Stimulated activated CD4-positive, alpha-beta T cell treated with anti-CD3 and anti-CD28 coated beads, Interleukin-4, amount 100 ng/mL, for 1 hour (primary cell): Measurements from ENCODE around the gene GTF2H2C.
"Not testable (repeated sequence)": the region's sequence is repeated elsewhere in the genome, so short reads cannot be mapped to it uniquely, and the experiment has no call there.

Experiments
- DNase-seq: peaks from one replicate; pipeline ENCODE4 v3.0.0-alpha.2; 2020

GTF2H2C gene

DNA sequence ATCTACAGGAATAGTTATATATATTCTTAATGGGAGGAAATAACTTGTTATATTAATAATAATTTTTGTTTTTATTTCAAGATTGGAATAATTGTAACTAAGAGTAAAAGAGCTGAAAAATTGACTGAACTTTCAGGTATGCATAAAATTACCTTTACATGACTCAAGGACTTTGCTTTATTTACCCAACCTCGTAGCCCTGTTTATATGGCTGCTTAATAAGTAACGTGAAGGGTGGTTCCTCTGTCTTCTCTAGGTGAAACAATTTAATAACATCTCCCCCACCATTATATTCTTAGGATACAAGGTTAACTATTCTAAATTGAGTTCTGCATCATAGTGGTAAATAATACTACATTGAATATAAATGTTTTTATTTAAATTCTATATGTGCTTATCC is 8.1 kb downstream of the GTF2H2C start:
- DNase-seq, result not testable (repeated sequence)

DNA sequence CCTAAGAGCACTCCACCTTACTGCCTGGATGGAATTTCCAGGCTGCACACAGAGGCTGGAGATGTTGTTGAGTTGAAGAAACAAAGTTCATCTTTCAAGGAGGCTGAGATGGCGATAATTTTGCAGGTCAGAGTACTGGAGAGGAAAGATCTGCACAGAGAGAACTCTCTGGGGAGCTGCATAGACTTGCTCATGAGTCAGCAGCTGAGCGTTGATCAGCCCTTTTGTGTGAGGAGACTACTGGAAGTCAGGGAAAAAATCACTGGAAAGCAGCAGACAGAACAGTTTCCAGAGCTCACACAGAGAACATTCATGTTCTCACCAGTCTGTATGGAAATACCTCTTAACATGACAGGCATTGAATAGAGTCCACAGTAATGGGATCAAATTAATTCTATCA is 23.4 kb downstream of the GTF2H2C start:
- not testable (repeated sequence) for DNase-seq

DNA sequence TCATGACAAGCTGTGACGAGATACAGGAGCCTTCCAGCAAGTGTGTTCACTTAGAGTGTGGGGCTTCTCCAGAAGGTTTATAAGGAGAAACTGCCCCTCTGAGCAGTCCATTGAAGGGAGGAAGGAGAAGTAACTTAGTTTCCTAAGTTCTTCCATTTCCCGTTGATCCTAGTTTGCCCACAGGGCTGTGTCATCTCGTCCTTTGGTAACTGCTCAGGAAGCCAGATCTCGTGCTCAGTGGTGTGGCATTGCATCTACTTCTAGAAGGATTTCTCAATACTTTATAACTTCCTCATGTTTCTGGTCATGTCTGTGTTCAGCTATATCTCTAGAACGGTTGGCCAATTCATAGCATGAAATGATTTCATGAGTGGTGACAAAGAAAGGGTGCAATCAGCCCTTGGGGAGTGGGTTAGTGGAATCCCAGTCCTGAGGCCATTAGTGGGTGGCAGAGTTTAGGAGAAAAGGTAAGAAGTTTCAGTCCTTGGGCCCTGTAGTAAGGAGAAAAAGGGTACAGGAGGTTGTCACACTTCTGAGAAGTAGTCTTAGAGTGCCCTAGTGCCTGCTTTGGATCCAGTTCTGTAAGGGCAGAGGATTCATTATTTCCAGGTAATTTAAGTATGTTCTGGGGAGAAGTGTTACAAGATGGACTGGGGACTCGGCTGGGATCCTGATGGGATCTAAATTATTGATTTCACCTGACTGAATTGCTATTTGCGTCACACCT is 36.3 kb downstream of the GTF2H2C start:
- not testable (repeated sequence) for DNase-seq

DNA sequence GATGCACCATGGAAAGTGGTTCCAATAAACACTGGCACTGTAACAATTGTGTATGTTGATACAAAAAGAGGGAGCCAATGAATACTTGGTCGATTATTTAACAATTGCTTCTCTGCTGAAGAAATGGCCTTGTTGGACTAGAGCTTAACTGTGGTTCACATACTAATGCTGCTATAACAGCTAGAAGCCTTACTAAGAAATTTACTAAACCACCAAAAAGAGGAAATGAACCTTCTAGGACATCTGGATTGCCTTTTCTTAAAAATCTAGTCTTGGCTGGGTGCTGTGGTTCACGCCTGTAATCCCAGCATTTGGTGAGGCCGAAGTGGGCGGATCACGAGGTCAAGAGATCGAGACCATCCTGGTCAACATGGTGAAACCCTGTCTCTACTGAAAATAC is 42.0 kb downstream of the GTF2H2C start:
- not testable (repeated sequence) for DNase-seq

DNA sequence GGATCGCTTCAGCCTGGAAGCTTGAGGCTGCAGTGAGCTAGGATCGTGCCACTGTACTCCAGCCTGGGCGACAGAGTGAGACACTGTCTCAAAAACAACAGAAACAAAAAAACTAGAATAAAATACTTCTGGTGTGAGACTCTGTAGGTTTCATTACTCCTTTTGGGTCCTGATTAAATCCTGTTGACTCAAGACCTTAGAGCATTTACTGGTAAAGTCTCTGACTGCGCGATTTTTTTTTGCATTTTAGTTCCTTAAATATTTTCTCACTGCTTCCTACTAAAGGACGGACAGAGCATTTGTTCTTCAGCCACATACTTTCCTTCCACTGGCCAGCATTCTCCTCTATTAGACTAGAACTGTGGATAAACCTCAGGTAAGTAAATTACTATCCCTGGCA is 46.8 kb downstream of the GTF2H2C start:
- not testable (repeated sequence) for DNase-seq

DNA sequence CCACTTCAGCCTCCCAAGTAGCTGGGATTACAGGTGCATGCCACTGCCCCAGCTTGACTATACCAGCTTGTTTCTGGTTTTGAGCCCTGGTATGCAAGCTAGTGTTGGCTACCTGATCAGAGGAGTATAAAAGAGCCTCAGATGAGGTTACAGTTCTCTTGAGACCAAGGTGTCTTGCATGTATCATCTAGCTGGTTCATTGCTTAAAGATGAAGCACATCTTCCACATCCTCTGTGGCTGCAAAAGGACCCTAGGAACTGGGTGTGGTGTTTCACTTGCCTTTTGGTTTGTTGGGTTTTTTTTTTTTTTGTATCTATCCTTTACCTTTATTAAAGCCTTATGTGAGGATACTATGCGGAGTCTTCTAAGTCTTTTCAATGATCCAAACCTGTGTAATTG is 47.8 kb downstream of the GTF2H2C start:
- DNase-seq, result not testable (repeated sequence)

DNA sequence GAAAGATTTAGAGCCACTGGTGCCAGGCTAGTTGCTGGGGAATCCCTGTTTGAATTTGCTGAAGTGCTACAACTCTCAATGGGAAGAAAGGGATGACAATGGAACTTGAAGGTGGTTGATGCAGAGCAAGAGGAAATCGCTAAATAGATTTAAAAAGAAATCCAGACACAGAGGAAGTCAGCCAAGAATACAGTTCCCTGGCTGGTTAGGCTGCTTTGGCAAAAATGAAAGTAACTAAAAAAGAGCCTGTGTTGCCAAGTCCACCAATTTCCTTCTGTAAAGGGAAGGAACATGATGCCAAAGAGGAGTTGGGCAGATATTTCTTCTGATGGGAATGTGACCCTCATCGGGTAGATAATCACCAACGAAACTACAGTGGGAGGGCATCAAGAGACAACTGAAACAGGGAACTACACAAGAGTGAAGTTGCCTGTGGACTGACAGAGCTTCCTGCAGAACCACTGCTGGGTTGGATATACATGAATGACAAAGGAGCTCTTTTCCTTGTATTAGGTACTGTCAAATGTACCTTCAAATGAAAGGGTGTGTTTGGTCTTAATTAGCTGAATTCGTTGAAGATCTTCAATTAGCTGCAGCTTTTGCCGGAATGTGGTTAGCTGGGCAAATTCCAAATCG is 49.0 kb downstream of the GTF2H2C start:
- not testable (repeated sequence) for DNase-seq

DNA sequence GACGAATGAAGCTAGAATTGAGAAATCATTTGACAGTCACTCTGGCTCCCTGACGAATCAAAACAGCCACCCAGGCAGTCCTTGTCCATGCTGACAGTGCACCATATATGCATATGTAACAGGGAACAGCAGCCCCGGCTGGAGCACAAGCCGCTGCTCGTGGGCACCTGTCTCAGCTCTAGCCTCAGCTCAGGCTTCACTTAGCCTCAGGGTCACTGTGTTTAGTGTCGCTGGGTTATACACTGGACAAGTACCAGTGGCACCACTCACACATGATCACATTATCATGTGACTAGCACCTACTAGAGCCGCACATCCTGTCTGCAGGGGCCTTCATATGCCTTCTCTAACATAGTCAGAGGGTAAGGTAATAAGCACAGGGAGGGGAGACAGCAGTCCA is 54.9 kb downstream of the GTF2H2C start:
- DNase-seq, result not testable (repeated sequence)

DNA sequence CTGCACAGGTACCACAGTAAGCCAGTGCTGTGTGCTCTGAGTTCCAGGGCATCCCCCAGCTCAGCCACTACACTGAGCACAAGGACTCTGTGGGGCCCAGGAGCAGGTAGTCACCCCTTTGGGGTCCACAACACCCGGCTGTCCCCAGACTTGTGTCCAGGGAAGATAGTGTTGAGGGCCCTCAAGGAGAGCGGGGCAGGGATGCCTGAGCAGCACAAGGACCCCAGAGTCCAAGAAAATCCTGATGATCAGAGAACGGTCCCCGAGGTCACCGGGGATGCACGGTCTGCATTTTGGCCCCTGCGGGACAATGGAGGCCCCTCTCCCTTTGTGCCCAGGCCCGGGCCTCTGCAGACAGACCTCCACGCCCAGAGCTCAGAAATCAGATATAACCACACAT is 71.9 kb downstream of the GTF2H2C start:
- not testable (repeated sequence) for DNase-seq
